CD14-positive monocyte (primary cell): ENCODE results near the gene LRRN2. TPM values are rescaled to one million over a fixed set of nuclear protein-coding genes. Genes with fewer than 3 reads are reported as not detected.

Source experiments
- DNase-seq, 3 donors: peaks; one replicate each; pipeline ENCODE4 v3.0.0-alpha.2; 2011 to 2022
- H2AFZ ChIP-seq: 2 replicates; pipeline ENCODE4 v1.6.0; 2012; ENCODE audit warnings: mild to moderate bottlenecking, low read depth, low read length, inconsistent platforms; ENCODE audit not compliant: insufficient read depth, poor library complexity, severe bottlenecking
- H3K27ac ChIP-seq, 2 donors: 1 replicate in 1 of 2; 2 replicates in 1 of 2; pipeline ENCODE4 v1.5.1; 2012 to 2013; ENCODE audit warnings: low read length in 2 of 2, control low read depth in 1 of 2, inconsistent platforms in 1 of 2, low read depth in 1 of 2, mild to moderate bottlenecking in 1 of 2
- H3K27me3 ChIP-seq, 2 donors: one replicate each; pipeline versions ENCODE4 v1.6.0 to v1.6.1; 2011 to 2013; ENCODE audit warnings: low read length in 2 of 2; ENCODE audit not compliant: control insufficient read depth in 2 of 2, insufficient read depth in 2 of 2
- H3K36me3 ChIP-seq, 2 donors: replicated peaks in 1 of 2; 1 replicate in 1 of 2; 2 replicates in 1 of 2; pipeline versions ENCODE4 v1.5.1 to v1.6.1; 2012 to 2013; ENCODE audit warnings: low read length in 2 of 2, control low read depth in 1 of 2, inconsistent platforms in 1 of 2, mild to moderate bottlenecking in 1 of 2; ENCODE audit not compliant: insufficient read depth in 2 of 2, control insufficient read depth in 1 of 2
- H3K4me1 ChIP-seq, 2 donors: 1 replicate in 1 of 2; 2 replicates in 1 of 2; pipeline versions ENCODE4 v1.5.1 to v1.6.1; 2012 to 2013; ENCODE audit warnings: low read length in 2 of 2, control low read depth in 1 of 2, inconsistent platforms in 1 of 2, mild to moderate bottlenecking in 1 of 2, moderate library complexity in 1 of 2; ENCODE audit not compliant: insufficient read depth in 2 of 2, control insufficient read depth in 1 of 2
- H3K4me2 ChIP-seq: replicated peaks from 2 replicates; pipeline ENCODE3; 2012; ENCODE audit warnings: low read length, moderate library complexity, mild to moderate bottlenecking; ENCODE audit not compliant: poor library complexity, severe bottlenecking; ENCODE audit errors: extremely low read depth
- H3K4me3 ChIP-seq, 3 experiments: fragments of 200-600 bp in 1 of 3; sonication (generic) in 1 of 3; replicated peaks in 1 of 3; 1 replicate in 2 of 3; 2 replicates in 1 of 3; pipeline ENCODE4 v1.5.1; 2011 to 2013; ENCODE audit warnings: low read length in 3 of 3, mild to moderate bottlenecking in 3 of 3, control low read depth in 2 of 3, low read depth in 2 of 3, inconsistent platforms in 1 of 3, moderate library complexity in 1 of 3
- H3K79me2 ChIP-seq: 2 replicates; pipeline ENCODE4 v1.6.0; 2012; ENCODE audit warnings: mild to moderate bottlenecking, control low read depth, inconsistent platforms, low read length, moderate library complexity; ENCODE audit not compliant: insufficient read depth
- H3K9ac ChIP-seq: 2 replicates; pipeline ENCODE4 v1.6.0; 2017; ENCODE audit warnings: low read length, mild to moderate bottlenecking; ENCODE audit not compliant: insufficient read depth, poor library complexity, severe bottlenecking
- H3K9me3 ChIP-seq, 2 donors: replicated peaks in 1 of 2; 1 replicate in 1 of 2; 2 replicates in 1 of 2; pipeline versions ENCODE4 v1.5.1 to v1.6.1; 2012 to 2013; ENCODE audit warnings: low read length in 2 of 2, control low read depth in 1 of 2; ENCODE audit not compliant: control insufficient read depth in 1 of 2, insufficient read depth in 1 of 2
- H4K20me1 ChIP-seq: 2 replicates; pipeline ENCODE4 v1.6.0; 2012; ENCODE audit warnings: mild to moderate bottlenecking, low read length, control low read depth, moderate library complexity; ENCODE audit not compliant: insufficient read depth
- H3K27ac Mint-ChIP-seq, 7 donors: one replicate each; pipeline ENCODE4 v1.8.0; 2020; ENCODE audit warnings: mild to moderate bottlenecking in 7 of 7, mixed read lengths in 7 of 7, moderate library complexity in 6 of 7, inconsistent platforms in 2 of 7
- H3K27me3 Mint-ChIP-seq, 3 donors: one replicate each; pipeline ENCODE4 v1.8.0; 2021 to 2022; ENCODE audit warnings: low read depth in 3 of 3, mild to moderate bottlenecking in 3 of 3, mixed read lengths in 3 of 3, moderate library complexity in 3 of 3, inconsistent platforms in 1 of 3
- H3K36me3 Mint-ChIP-seq, 2 donors: one replicate each; pipeline ENCODE4 v1.8.0; 2020; ENCODE audit warnings: mixed read lengths in 2 of 2, inconsistent platforms in 1 of 2, mild to moderate bottlenecking in 1 of 2
- H3K4me1 Mint-ChIP-seq: one replicate; pipeline ENCODE4 v1.8.0; 2020; ENCODE audit warnings: mild to moderate bottlenecking, mixed read lengths
- H3K4me3 Mint-ChIP-seq, 2 donors: one replicate each; pipeline ENCODE4 v1.8.0; 2020; ENCODE audit warnings: mild to moderate bottlenecking in 2 of 2, mixed read lengths in 2 of 2, moderate library complexity in 1 of 2
- H3K9me3 Mint-ChIP-seq, 7 donors: one replicate each; pipeline ENCODE4 v1.8.0; 2020 to 2022; ENCODE audit warnings: mixed read lengths in 7 of 7, mild to moderate bottlenecking in 6 of 7, moderate library complexity in 6 of 7, inconsistent platforms in 2 of 7
- WGBS: methylation state at CpG from one replicate; pipeline ENCODE4 v1.1.5; 2013; ENCODE audit warnings: missing lambda C conversion rate; ENCODE audit not compliant: insufficient coverage; 5-methylcytosine and 5-hydroxymethylcytosine counted together
- intact Hi-C, 2 donors: fragments of 100-400 bp; cut with micrococcal nuclease; formaldehyde crosslinking; loops; one replicate each; pipeline versions ENCODE4 v1.15.0 to v1.15.1; 2023
- polyA plus RNA-seq, 3 donors: library from polyadenylated mRNA; depleted of rRNA in 1 of 3; unstranded in 2 of 3; stranded (reverse) in 1 of 3; fragments of 300-500 nt in 2 of 3; fragments of >200 nt in 1 of 3; fragmentation: Illumina TruSeq in 2 of 3; gene quantifications; 1 replicate in 2 of 3; 2 replicates in 1 of 3; pipeline ENCODE4 v1.2.3, GENCODE V29; 2012 to 2021
- TF ChIP-seq, protein P1 (sequence below): fragments of 200-600 bp; IDR thresholded peaks from one replicate; pipeline ENCODE4 v1.8.0; 2022; ENCODE audit warnings: antibody characterized with exemption, mild to moderate bottlenecking

LRRN2 gene
- polyA plus RNA-seq, 3 donors = not detected

- no peak overlapping the region for H3K27ac ChIP-seq
- no peak overlapping the region for H3K27ac Mint-ChIP-seq
- H3K79me2 ChIP-seq = no peaks in the 10 kb centered on the region
- H3K4me3 ChIP-seq = no peak overlapping the region
- no peak overlapping the region for H3K9ac ChIP-seq
- H3K36me3 ChIP-seq = no peaks in the 10 kb centered on the region
- H3K4me2 ChIP-seq = no peak overlapping the region
- H3K4me1 Mint-ChIP-seq = peaks cover 8% of the 10 kb centered on the region
- H2AFZ ChIP-seq = no peak overlapping the region
- H3K27me3 ChIP-seq = peaks cover 18 to 36% of the 10 kb centered on the region in 2 donors
- H4K20me1 ChIP-seq = no peaks in the 10 kb centered on the region
- H3K36me3 Mint-ChIP-seq = no peaks in the 10 kb centered on the region
- 100% methylated on average over 1 of the region's 2 CpGs for WGBS
- no peak for DNase-seq
- peaks cover 5 to 11% of the 10 kb centered on the region in 2 donors for H3K4me1 ChIP-seq
- peaks cover 0 to 6% (median 2%) of the 10 kb centered on the region in 7 donors for H3K9me3 Mint-ChIP-seq
- intact Hi-C loops = no loop called here
- no peak overlapping the region for H3K4me3 Mint-ChIP-seq
- H3K9me3 ChIP-seq = no peaks in the 10 kb centered on the region
- TF ChIP-seq, protein P1, sequence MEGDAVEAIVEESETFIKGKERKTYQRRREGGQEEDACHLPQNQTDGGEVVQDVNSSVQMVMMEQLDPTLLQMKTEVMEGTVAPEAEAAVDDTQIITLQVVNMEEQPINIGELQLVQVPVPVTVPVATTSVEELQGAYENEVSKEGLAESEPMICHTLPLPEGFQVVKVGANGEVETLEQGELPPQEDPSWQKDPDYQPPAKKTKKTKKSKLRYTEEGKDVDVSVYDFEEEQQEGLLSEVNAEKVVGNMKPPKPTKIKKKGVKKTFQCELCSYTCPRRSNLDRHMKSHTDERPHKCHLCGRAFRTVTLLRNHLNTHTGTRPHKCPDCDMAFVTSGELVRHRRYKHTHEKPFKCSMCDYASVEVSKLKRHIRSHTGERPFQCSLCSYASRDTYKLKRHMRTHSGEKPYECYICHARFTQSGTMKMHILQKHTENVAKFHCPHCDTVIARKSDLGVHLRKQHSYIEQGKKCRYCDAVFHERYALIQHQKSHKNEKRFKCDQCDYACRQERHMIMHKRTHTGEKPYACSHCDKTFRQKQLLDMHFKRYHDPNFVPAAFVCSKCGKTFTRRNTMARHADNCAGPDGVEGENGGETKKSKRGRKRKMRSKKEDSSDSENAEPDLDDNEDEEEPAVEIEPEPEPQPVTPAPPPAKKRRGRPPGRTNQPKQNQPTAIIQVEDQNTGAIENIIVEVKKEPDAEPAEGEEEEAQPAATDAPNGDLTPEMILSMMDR = no peak
- H3K27me3 Mint-ChIP-seq = peaks cover 29 to 34% (median 32%) of the 10 kb centered on the region in 3 donors
Measured at GRCh38 chr1:204688776-204689175, 3.2 kb upstream of the LRRN2 start.

GRCh38 chr1:204688007-204688406, 2.5 kb upstream of the LRRN2 start:
- Mint-ChIP-seq H3K4me3 (no peak overlapping the region), H3K36me3 (no peaks in the 10 kb centered on the region), H3K27me3 (peaks cover 35 to 42% (median 35%) of the 10 kb centered on the region in 3 donors), H3K4me1 (peaks cover 12% of the 10 kb centered on the region), H3K9me3 (peaks cover 0 to 6% (median 2%) of the 10 kb centered on the region in 7 donors), H3K27ac (no peak overlapping the region)
- no peaks in the 10 kb centered on the region for H3K36me3 ChIP-seq
- no peaks in the 10 kb centered on the region for H3K79me2 ChIP-seq
- no peak overlapping the region for H2AFZ ChIP-seq
- H3K4me1 ChIP-seq = peaks cover 5 to 11% of the 10 kb centered on the region in 2 donors
- H3K4me2 ChIP-seq = no peak overlapping the region
- peaks cover 21 to 42% of the 10 kb centered on the region in 2 donors for H3K27me3 ChIP-seq
- intact Hi-C loops = no loop called here
- no peaks in the 10 kb centered on the region for H4K20me1 ChIP-seq
- no peak overlapping the region for H3K9ac ChIP-seq
- TF ChIP-seq, protein P1 = no peak
- WGBS = no CpG with 5 or more reads among the region's 2 CpGs
- H3K9me3 ChIP-seq = no peaks in the 10 kb centered on the region
- no peak overlapping the region for H3K4me3 ChIP-seq
- no peak for DNase-seq
- no peak overlapping the region for H3K27ac ChIP-seq
